GM19239 (cell line): ENCODE measurements around the gene REEP3.
"Not testable (repeated sequence)": the region's sequence is repeated elsewhere in the genome, so short reads cannot be mapped to it uniquely, and the experiment has no call there.

ENCODE experiments used
- DNase-seq: peaks from one replicate; pipeline ENCODE4 v3.0.0; 2011; ENCODE audit warnings: low spot score; ENCODE audit not compliant: insufficient read length
- FAIRE-seq: peaks from 2 replicates; lab custom pipeline; 2011; peaks lifted over from hg19 to GRCh38; lab: Jason Lieb, UNC

Gene REEP3

GRCh38 chr10:63543576-63543962, 22.4 kb downstream of the REEP3 start:
- FAIRE-seq, result no peak
- no peak for DNase-seq

GRCh38 chr10:63544418-63544817, 23.2 kb downstream of the REEP3 start:
- FAIRE-seq (no peak), DNase-seq (no peak)

- no peak for DNase-seq
Observed at GRCh38 chr10:63547628-63548360, 26.6 kb downstream of the REEP3 start.

GRCh38 chr10:63548860-63549259, 27.7 kb downstream of the REEP3 start:
- no peak for DNase-seq

More at GRCh38 chr10:63547628-63548360, 26.6 kb downstream of the REEP3 start:
- no peak for FAIRE-seq

GRCh38 chr10:63549810-63550209, 28.6 kb downstream of the REEP3 start:
- no peak for FAIRE-seq
- DNase-seq, result no peak

More at GRCh38 chr10:63548860-63549259, 27.7 kb downstream of the REEP3 start:
- FAIRE-seq, result no peak

- DNase-seq, result no peak
- no peak for FAIRE-seq
Observed at GRCh38 chr10:63553031-63553430, 31.8 kb downstream of the REEP3 start.

GRCh38 chr10:63553473-63553872, 32.3 kb downstream of the REEP3 start:
- no peak for DNase-seq
- FAIRE-seq, result no peak

- DNase-seq (peak; percentile 25), FAIRE-seq (peak; percentile 54)
Observed at GRCh38 chr10:63554657-63555056, 33.5 kb downstream of the REEP3 start.

- FAIRE-seq (no peak), DNase-seq (no peak)
Observed at GRCh38 chr10:63555330-63555729, 34.1 kb downstream of the REEP3 start.

GRCh38 chr10:63558132-63558784, 37.1 kb downstream of the REEP3 start:
- FAIRE-seq (no peak), DNase-seq (no peak)

GRCh38 chr10:63561341-63561740, 40.1 kb downstream of the REEP3 start:
- DNase-seq (no peak), FAIRE-seq (no peak)

- DNase-seq (no peak), FAIRE-seq (no peak)
Observed at GRCh38 chr10:63562391-63562790, 41.2 kb downstream of the REEP3 start.

- FAIRE-seq, result no peak
Observed at GRCh38 chr10:63562857-63563256, 41.7 kb downstream of the REEP3 start.

GRCh38 chr10:63563623-63564022, 42.4 kb downstream of the REEP3 start:
- FAIRE-seq (no peak), DNase-seq (no peak)

More at GRCh38 chr10:63562857-63563256, 41.7 kb downstream of the REEP3 start:
- DNase-seq, result no peak

GRCh38 chr10:63564731-63565130, 43.5 kb downstream of the REEP3 start:
- not testable (repeated sequence) for DNase-seq, FAIRE-seq

GRCh38 chr10:63573068-63573697, 52.0 kb downstream of the REEP3 start:
- FAIRE-seq, result no peak
- DNase-seq, result no peak

GRCh38 chr10:63574011-63574410, 52.8 kb downstream of the REEP3 start:
- DNase-seq (no peak), FAIRE-seq (no peak)

- DNase-seq (no peak), FAIRE-seq (no peak)
Observed at GRCh38 chr10:63576501-63576900, 55.3 kb downstream of the REEP3 start.

- FAIRE-seq (no peak), DNase-seq (no peak)
Observed at GRCh38 chr10:63578501-63578900, 57.3 kb downstream of the REEP3 start.

GRCh38 chr10:63579371-63580014, 58.3 kb downstream of the REEP3 start:
- DNase-seq (no peak), FAIRE-seq (no peak)

GRCh38 chr10:63582690-63583089, 61.5 kb downstream of the REEP3 start:
- DNase-seq, result no peak
- no peak for FAIRE-seq
